Spleen (tissue), 7 donors: Measurements from ENCODE around the gene FOXO3.

ENCODE experiments used
- POLR2A ChIP-seq, 3 donors: fragments of 450-650 bp; IDR thresholded peaks; one replicate each; pipeline ENCODE4 v1.5.1; 2017; ENCODE audit warnings: antibody characterized with exemption in 3 of 3, mild to moderate bottlenecking in 1 of 3
- POLR2AphosphoS5 ChIP-seq, 3 donors: sonication (generic); formaldehyde crosslinking; IDR thresholded peaks; one replicate each; pipeline ENCODE4 v1.5.1; 2017; ENCODE audit warnings: antibody characterized with exemption in 3 of 3
- TF ChIP-seq, protein P1 (sequence below), 11 experiments: fragments of 200-600 bp in 7 of 11; fragments of 450-650 bp in 4 of 11; sonication (generic) in 4 of 11; IDR thresholded peaks in 8 of 11; conservative IDR thresholded peaks in 3 of 11; 1 replicate in 7 of 11; 2 replicates in 4 of 11; pipeline versions ENCODE4 v1.4.0 to v1.8.0; 2016 to 2021; ENCODE audit warnings: antibody characterized with exemption in 11 of 11, inconsistent platforms in 4 of 11, mild to moderate bottlenecking in 1 of 11
- donor health status: DM: no; HTN: no; CAD: no; lungs with moderate emphysema.
- donor health status: DM: no; HTN: no; CAD: no.
- donor health status: DM: no; HTN: no; CAD: no.

- TF ChIP-seq POLR2A (IDR thresholded peaks at IDR 0.05) (no peak), POLR2AphosphoS5 (IDR thresholded peaks at IDR 0.05) (no peak)
- TF ChIP-seq, protein P1, sequence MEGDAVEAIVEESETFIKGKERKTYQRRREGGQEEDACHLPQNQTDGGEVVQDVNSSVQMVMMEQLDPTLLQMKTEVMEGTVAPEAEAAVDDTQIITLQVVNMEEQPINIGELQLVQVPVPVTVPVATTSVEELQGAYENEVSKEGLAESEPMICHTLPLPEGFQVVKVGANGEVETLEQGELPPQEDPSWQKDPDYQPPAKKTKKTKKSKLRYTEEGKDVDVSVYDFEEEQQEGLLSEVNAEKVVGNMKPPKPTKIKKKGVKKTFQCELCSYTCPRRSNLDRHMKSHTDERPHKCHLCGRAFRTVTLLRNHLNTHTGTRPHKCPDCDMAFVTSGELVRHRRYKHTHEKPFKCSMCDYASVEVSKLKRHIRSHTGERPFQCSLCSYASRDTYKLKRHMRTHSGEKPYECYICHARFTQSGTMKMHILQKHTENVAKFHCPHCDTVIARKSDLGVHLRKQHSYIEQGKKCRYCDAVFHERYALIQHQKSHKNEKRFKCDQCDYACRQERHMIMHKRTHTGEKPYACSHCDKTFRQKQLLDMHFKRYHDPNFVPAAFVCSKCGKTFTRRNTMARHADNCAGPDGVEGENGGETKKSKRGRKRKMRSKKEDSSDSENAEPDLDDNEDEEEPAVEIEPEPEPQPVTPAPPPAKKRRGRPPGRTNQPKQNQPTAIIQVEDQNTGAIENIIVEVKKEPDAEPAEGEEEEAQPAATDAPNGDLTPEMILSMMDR (IDR thresholded peaks at IDR 0.05 in 8 of 11, conservative IDR thresholded peaks at IDR 0.05 in 3 of 11) = no peak
Observed at GRCh38 chr6:108544606-108545005, 16.1 kb upstream of the FOXO3 start.
